Neural crest cell (in vitro differentiated cells): ENCODE data around the gene GALNT9. TPM values are rescaled to one million over a fixed set of nuclear protein-coding genes. Genes with fewer than 3 reads are reported as not detected.

ENCODE experiments used
- DNase-seq: peaks from one replicate; pipeline ENCODE4 v3.0.0; 2021; ENCODE audit warnings: low read depth, mixed read lengths, low spot score
- H3K27ac Mint-ChIP-seq: one replicate; pipeline ENCODE4 v1.8.0; 2021; ENCODE audit warnings: mild to moderate bottlenecking, mixed read lengths; ENCODE audit not compliant: unreplicated experiment
- H3K27me3 Mint-ChIP-seq: 2 replicates; pipeline ENCODE4 v1.8.0; 2021; ENCODE audit warnings: low read depth, mild to moderate bottlenecking, mixed read lengths
- H3K36me3 Mint-ChIP-seq: 2 replicates; pipeline ENCODE4 v1.8.0; 2021; ENCODE audit warnings: low read depth, mild to moderate bottlenecking, mixed read lengths
- H3K4me1 Mint-ChIP-seq: 2 replicates; pipeline ENCODE4 v1.8.0; 2021; ENCODE audit warnings: mixed read lengths
- H3K4me3 Mint-ChIP-seq: one replicate; pipeline ENCODE4 v1.8.0; 2021; ENCODE audit warnings: mild to moderate bottlenecking, mixed read lengths
- H3K9me3 Mint-ChIP-seq: 2 replicates; pipeline ENCODE4 v1.8.0; 2021; ENCODE audit warnings: mixed read lengths
- total RNA-seq: library from RNA; stranded (reverse); gene quantifications from 2 replicates; pipeline ENCODE4 v1.2.1, GENCODE V29; 2021
- TF ChIP-seq, protein P1 (sequence below): fragments of 200-600 bp; sonication (generic); conservative IDR thresholded peaks from 2 replicates; pipeline ENCODE4 v1.5.0; 2021; ENCODE audit warnings: antibody characterized with exemption, mild to moderate bottlenecking

GALNT9 gene
- total RNA-seq, 1 donor from 2014 or later: 1.3 TPM

GRCh38 chr12:132366341-132366861 lies 37.0 kb upstream of the GALNT9 start:
- Mint-ChIP-seq H3K4me1 (peaks cover 5% of the 10 kb centered on the region), H3K27ac (no peak overlapping the region), H3K36me3 (no peaks in the 10 kb centered on the region), H3K27me3 (peaks cover 45% of the 10 kb centered on the region), H3K4me3 (no peak overlapping the region), H3K9me3 (no peaks in the 10 kb centered on the region)
- TF ChIP-seq, protein P1, sequence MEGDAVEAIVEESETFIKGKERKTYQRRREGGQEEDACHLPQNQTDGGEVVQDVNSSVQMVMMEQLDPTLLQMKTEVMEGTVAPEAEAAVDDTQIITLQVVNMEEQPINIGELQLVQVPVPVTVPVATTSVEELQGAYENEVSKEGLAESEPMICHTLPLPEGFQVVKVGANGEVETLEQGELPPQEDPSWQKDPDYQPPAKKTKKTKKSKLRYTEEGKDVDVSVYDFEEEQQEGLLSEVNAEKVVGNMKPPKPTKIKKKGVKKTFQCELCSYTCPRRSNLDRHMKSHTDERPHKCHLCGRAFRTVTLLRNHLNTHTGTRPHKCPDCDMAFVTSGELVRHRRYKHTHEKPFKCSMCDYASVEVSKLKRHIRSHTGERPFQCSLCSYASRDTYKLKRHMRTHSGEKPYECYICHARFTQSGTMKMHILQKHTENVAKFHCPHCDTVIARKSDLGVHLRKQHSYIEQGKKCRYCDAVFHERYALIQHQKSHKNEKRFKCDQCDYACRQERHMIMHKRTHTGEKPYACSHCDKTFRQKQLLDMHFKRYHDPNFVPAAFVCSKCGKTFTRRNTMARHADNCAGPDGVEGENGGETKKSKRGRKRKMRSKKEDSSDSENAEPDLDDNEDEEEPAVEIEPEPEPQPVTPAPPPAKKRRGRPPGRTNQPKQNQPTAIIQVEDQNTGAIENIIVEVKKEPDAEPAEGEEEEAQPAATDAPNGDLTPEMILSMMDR: no peak
- peak; percentile 42 for DNase-seq

- Mint-ChIP-seq H3K36me3 (no peaks in the 10 kb centered on the region), H3K27ac (no peak overlapping the region), H3K4me1 (peaks cover 5% of the 10 kb centered on the region), H3K27me3 (peaks cover 33% of the 10 kb centered on the region), H3K9me3 (no peaks in the 10 kb centered on the region), H3K4me3 (no peak overlapping the region)
- TF ChIP-seq, protein P1: no peak
- no peak for DNase-seq
Measured at GRCh38 chr12:132365226-132365625, 35.8 kb upstream of the GALNT9 start.

DNA sequence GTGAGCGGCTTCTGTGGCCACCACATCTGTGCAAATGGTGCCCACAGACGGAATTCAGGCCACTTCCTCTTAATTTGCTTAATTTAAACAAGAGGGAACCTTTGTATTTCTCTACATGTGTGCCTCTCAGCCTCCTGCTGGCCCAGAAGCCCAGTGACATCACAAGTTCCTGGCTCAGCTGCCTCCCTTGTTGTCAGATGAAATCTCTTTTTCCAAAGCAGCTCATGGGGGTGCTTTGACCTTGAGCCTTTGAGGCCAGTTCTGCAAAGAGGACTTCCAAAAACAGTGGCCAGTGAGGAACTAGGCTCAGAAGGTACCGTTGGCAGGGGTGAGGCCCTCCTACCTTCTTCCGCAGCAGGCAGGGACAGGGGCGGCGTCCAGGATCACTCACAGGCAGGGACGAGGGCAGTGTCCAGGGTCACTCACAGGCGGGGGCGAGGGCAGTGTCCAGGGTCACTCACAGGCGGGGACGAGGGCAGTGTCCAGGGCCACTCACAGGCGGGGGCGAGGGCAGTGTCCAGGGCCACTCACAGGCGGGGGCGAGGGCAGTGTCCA lies 35.0 kb upstream of the GALNT9 start:
- Mint-ChIP-seq H3K36me3 (no peaks in the 10 kb centered on the region), H3K4me3 (no peak overlapping the region), H3K4me1 (peaks cover 5% of the 10 kb centered on the region), H3K9me3 (no peaks in the 10 kb centered on the region), H3K27ac (no peak overlapping the region), H3K27me3 (peaks cover 25% of the 10 kb centered on the region)
- no peak for DNase-seq
- TF ChIP-seq, protein P1: no peak

GRCh38 chr12:132363661-132364347 lies 34.4 kb upstream of the GALNT9 start:
- DNase-seq: no peak
- no peaks in the 10 kb centered on the region for H3K9me3 Mint-ChIP-seq
- H3K4me3 Mint-ChIP-seq: no peak overlapping the region
- H3K4me1 Mint-ChIP-seq: peaks cover 5% of the 10 kb centered on the region
- no peaks in the 10 kb centered on the region for H3K36me3 Mint-ChIP-seq
- H3K27ac Mint-ChIP-seq: no peak overlapping the region
- H3K27me3 Mint-ChIP-seq: peaks cover 20% of the 10 kb centered on the region
- TF ChIP-seq, protein P1: no peak

DNA sequence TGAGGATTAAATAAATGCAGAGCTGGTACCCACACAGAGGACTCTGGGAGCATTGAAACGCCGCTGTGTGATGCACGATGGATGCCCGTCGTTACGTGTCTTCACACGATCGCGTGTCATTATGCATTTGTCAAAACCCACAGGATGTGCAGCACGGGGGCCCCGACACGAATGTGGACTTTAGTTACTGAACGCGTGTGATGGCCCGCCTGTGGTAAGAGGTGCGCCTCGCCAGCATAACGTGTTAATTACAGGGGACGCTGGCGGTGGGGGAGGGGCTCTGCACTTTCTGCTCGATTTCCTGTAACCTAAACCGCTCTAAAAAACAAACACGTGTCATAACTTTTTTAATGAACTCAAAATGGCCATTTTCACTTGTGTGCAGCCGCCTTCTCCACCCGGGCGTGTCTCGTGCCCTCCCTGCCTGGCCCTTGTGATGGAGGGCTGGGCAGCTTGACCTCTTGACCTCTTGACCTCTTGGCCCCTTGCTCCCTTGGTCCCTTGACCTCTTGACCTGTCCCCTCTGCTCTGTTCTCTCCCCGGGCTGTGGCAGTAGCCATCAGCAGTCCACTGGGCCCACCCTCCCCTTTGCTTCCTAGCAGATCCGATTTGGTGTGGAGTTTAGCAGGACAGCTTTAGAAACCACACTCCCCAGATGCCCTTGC lies 33.7 kb upstream of the GALNT9 start:
- no peak overlapping the region for H3K4me3 Mint-ChIP-seq
- H3K9me3 Mint-ChIP-seq: no peaks in the 10 kb centered on the region
- no peak for DNase-seq
- peaks cover 5% of the 10 kb centered on the region for H3K4me1 Mint-ChIP-seq
- no peak overlapping the region for H3K27ac Mint-ChIP-seq
- no peaks in the 10 kb centered on the region for H3K36me3 Mint-ChIP-seq
- peaks cover 14% of the 10 kb centered on the region for H3K27me3 Mint-ChIP-seq
- TF ChIP-seq, protein P1: no peak
